ENCODE measurements around the gene CYB5D1. TPM values are rescaled to one million over a fixed set of nuclear protein-coding genes. Genes with fewer than 3 reads are reported as not detected.

CYB5D1 gene
- total RNA-seq, 1 donor from 2014 or later, result 24.2 TPM

- ATAC-seq (ENCODE audit: poor library complexity) (no peak), DNase-seq (no peak)
- intact Hi-C loops (cut with DNase I), result no loop called here
Measured at GRCh38 chr17:7873051-7873450, 15.2 kb downstream of the CYB5D1 start.

GRCh38 chr17:7875804-7876370 is 18.1 kb downstream of the CYB5D1 start:
- intact Hi-C loops (cut with DNase I), result no loop called here
- no peak for DNase-seq
- ATAC-seq (ENCODE audit: poor library complexity), result no peak

- no peak for ATAC-seq (ENCODE audit: poor library complexity)
- intact Hi-C loops (cut with DNase I), result no loop called here
- no peak for DNase-seq
Measured at GRCh38 chr17:7878234-7878633, 20.4 kb downstream of the CYB5D1 start.

- ATAC-seq (ENCODE audit: poor library complexity), result no peak
- intact Hi-C loops (cut with DNase I), result no loop called here
- no peak for DNase-seq
Measured at GRCh38 chr17:7880076-7880868, 22.5 kb downstream of the CYB5D1 start.

- DNase-seq (no peak), ATAC-seq (ENCODE audit: poor library complexity) (no peak)
- intact Hi-C loops (cut with DNase I), result no loop called here
Measured at GRCh38 chr17:7881276-7882054, 23.7 kb downstream of the CYB5D1 start.

- intact Hi-C loops (cut with DNase I), result no loop called here
- no peak for DNase-seq
- ATAC-seq (ENCODE audit: poor library complexity), result no peak
Measured at GRCh38 chr17:7882068-7882467, 24.3 kb downstream of the CYB5D1 start.

GRCh38 chr17:7882629-7883028 is 24.8 kb downstream of the CYB5D1 start:
- intact Hi-C loops (cut with DNase I), result no loop called here
- ATAC-seq (ENCODE audit: poor library complexity) (no peak), DNase-seq (no peak)

GRCh38 chr17:7883781-7884386 is 26.1 kb downstream of the CYB5D1 start:
- ATAC-seq (ENCODE audit: poor library complexity) (no peak), DNase-seq (no peak)
- intact Hi-C loops (cut with DNase I), result no loop called here

- DNase-seq (no peak), ATAC-seq (ENCODE audit: poor library complexity) (no peak)
- intact Hi-C loops (cut with DNase I), result no loop called here
Measured at GRCh38 chr17:7884581-7885366, 27.0 kb downstream of the CYB5D1 start.

- peak; percentile 61 for DNase-seq
- intact Hi-C loops (cut with DNase I), result no loop called here
- ATAC-seq (ENCODE audit: poor library complexity), result no peak
Measured at GRCh38 chr17:7885367-7886226, 27.8 kb downstream of the CYB5D1 start.

- ATAC-seq (ENCODE audit: poor library complexity), result no peak
- DNase-seq, result no peak
- intact Hi-C loops (cut with DNase I), result no loop called here
Measured at GRCh38 chr17:7886227-7887037, 28.6 kb downstream of the CYB5D1 start.

- no peak for ATAC-seq (ENCODE audit: poor library complexity)
- intact Hi-C loops (cut with DNase I), result no loop called here
- no peak for DNase-seq
Measured at GRCh38 chr17:7887038-7887481, 29.3 kb downstream of the CYB5D1 start.

GRCh38 chr17:7887482-7888183 is 29.8 kb downstream of the CYB5D1 start:
- DNase-seq, result peak; percentile 95
- intact Hi-C loops (cut with DNase I), result no loop called here
- ATAC-seq (ENCODE audit: poor library complexity), result peak; percentile 86

GRCh38 chr17:7888184-7888920 is 30.5 kb downstream of the CYB5D1 start, which contains the start of gene CHD3:
Gene CHD3, plus strand, starts transcription at chr17:7888789. Its CDS starts 212 bp downstream, at chr17:7889001.
- DNase-seq (no peak), ATAC-seq (ENCODE audit: poor library complexity) (peak; percentile 5)
- intact Hi-C loops (cut with DNase I), result no loop called here

- ATAC-seq (ENCODE audit: poor library complexity) (peak; percentile 87), DNase-seq (peak; percentile 99)
- intact Hi-C loops (cut with DNase I), result no loop called here
Measured at GRCh38 chr17:7889166-7889955, 31.6 kb downstream of the CYB5D1 start.

Measured in Right ventricle myocardium superior (tissue), 1 donor.